GM10248 (cell line): ENCODE measurements around the gene FARS2.
A peak's percentile ranks its signal among the peaks of the same experiment; 100 is the strongest.

Experiments
- CTCF ChIA-PET: fragments of 300-600 bp; sonication (Branson Sonifier 250); formaldehyde crosslinking; extraction: SDS; loops from one replicate; lab custom pipeline; 2021; ENCODE audit warnings: antibody characterized with exemption; lab: Yijun Ruan, JAX
- POLR2A ChIA-PET: fragments of 350-650 bp; sonication (Branson Sonifier 250); formaldehyde crosslinking; extraction: SDS; loops from one replicate; lab custom pipeline; 2020; ENCODE audit warnings: antibody characterized with exemption; lab: Yijun Ruan, JAX
- DNase-seq: peaks from one replicate; pipeline ENCODE4 v3.0.0; 2012; ENCODE audit errors: extremely low spot score
- CTCF ChIP-seq: IDR thresholded peaks from 2 replicates; pipeline ENCODE4 v1.5.1; 2012; ENCODE audit warnings: mild to moderate bottlenecking, low read depth; ENCODE audit errors: extremely low read depth, missing control alignments, control extremely low read depth

Gene FARS2

DNA sequence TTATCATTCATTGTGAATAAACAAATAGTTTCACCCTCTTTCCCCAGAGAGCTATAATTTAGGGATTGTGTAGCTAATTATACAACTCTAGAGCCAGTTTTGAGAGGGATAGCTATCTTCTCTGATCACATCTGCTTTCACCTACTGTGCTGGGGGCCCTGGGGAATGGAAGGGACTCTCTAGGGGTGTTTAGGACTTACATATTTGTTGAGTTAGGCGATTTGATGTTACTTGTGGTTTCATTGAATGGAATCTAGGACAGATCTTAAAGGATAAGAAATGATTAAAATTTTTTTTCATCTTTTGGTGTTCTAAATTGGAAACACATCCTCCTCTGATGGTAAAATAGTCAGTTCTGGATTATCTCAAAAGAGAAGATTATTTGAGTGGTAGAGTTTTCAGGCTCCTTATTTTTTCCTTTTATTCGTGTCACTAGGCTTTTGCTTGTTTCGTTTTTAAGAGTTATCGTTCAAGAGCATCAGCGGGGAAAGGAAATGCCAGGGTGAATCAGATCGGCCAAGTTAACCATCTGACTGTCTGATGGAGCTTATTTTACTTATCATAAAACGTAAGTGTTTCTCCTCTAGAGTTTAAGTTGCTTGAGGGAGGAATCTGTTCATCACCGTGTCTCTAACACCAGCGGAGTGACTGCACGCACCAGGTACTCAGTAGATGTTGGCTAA, 236.7 kb downstream of the FARS2 start:
- no peak for TF ChIP-seq CTCF
- POLR2A ChIA-PET: no interaction called here
- no peak for DNase-seq
- CTCF ChIA-PET: interaction anchor here (1.1 to 1.3 kb wide), 2 partner anchors 9 to 11 kb away, joined by 3 read pairs; no protein-coding TSS in a partner anchor

- TF ChIP-seq CTCF: no peak
- DNase-seq: no peak
- POLR2A ChIA-PET: no interaction called here
- CTCF ChIA-PET: interaction anchor here (1.1 to 1.3 kb wide), 2 partner anchors 9 to 12 kb away, joined by 3 read pairs; no protein-coding TSS in a partner anchor
Measured at GRCh38 chr6:5498579-5498899, 237.2 kb downstream of the FARS2 start.

- ChIA-PET CTCF (no interaction called here), POLR2A (no interaction called here)
- DNase-seq: no peak
Measured at GRCh38 chr6:5499644-5500306, 238.5 kb downstream of the FARS2 start.

DNA sequence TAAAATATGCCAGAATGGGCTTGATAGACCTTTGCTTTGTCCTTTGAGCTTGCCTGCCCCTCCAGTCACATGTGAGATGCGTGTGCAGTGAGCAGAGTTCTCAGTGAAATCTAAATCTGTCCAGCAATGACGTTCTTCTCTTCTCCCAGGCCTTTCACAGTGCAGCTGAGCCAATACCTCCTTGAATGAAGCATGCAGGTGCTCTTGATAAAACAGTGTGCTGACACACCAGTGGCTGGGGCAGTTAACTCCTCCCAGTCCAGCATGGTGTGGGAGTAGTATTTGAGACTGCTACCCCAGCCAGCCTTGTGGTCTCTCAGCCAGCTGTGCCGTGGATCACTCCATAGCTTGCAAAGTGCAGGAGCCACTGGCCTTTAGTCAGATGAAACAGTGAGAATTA, 240.5 kb downstream of the FARS2 start:
- POLR2A ChIA-PET: no interaction called here
- no peak for DNase-seq
- no peak for TF ChIP-seq CTCF
- CTCF ChIA-PET: interaction anchor here (1.5 kb wide), 1 partner anchor 30 kb away, joined by 3 read pairs; no protein-coding TSS in a partner anchor

More at GRCh38 chr6:5499644-5500306, 238.5 kb downstream of the FARS2 start:
- no peak for TF ChIP-seq CTCF

DNA sequence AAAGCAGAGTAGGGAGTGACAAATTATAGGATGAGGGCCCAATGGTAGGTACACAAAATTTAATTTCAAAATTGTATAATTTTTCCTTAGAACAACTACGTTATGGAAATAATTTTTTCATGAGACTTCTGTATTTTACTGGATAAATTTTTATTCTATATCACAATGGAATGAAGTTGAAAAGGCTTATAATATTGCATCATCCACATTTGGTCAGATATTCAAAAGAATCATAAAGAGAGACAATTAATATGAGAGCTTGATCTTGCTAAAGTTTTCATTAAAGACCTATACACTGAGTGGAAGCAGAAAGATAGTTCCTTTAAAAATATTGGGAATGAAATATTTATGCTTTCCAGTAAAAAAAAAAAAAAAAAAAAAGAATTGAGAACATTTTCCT, 242.8 kb downstream of the FARS2 start:
- DNase-seq: no peak
- CTCF ChIA-PET: interaction anchor here (1.1 to 2.6 kb wide), 3 partner anchors 12 to 139 kb away, joined by 3 to 10 read pairs (median 4); no protein-coding TSS in a partner anchor
- POLR2A ChIA-PET: no interaction called here
- no peak for TF ChIP-seq CTCF

- DNase-seq: peak; percentile 34
- POLR2A ChIA-PET: no interaction called here
- CTCF ChIA-PET: interaction anchor here (0.8 to 2.6 kb wide), 3 partner anchors 10 to 35 kb away, joined by 3 to 10 read pairs (median 4); no protein-coding TSS in a partner anchor
- no peak for TF ChIP-seq CTCF
Measured at GRCh38 chr6:5506149-5506548, 244.8 kb downstream of the FARS2 start.
